ENCODE data around the gene DMWD. TPM values are rescaled to one million over a fixed set of nuclear protein-coding genes. Genes with fewer than 3 reads are reported as not detected.

DMWD gene
- polyA plus RNA-seq, 2 donors, result 12.4 to 34.6 TPM

- peaks cover 20 to 60% of the 10 kb centered on the region in 2 donors for H3K36me3 ChIP-seq (ENCODE audit: control insufficient read depth in 2 of 2, insufficient read depth in 2 of 2, low read length in 1 of 2)
- no peaks in the 10 kb centered on the region for H3K27me3 ChIP-seq (ENCODE audit: control insufficient read depth in 1 of 2, insufficient read depth in 2 of 2, low read length in 2 of 2)
- peak overlapping the region in 1 of 2 donors; percentile 13 for H3K27ac ChIP-seq (ENCODE audit: low read depth in 2 of 2, low read length in 1 of 2)
- H3K9me3 ChIP-seq (ENCODE audit: control insufficient read depth in 2 of 2, insufficient read depth in 1 of 2, low read depth in 1 of 2, low read length in 1 of 2), result peaks cover 0 to 3% of the 10 kb centered on the region in 2 donors
- 86% methylated on average over 26 of the region's 26 CpGs for WGBS, 2 donors
- H3K4me1 ChIP-seq (ENCODE audit: control insufficient read depth in 2 of 2, insufficient read depth in 2 of 2, low read length in 1 of 2), result no peaks in the 10 kb centered on the region
- H3K4me3 ChIP-seq (ENCODE audit: low read depth in 1 of 2, low read length in 2 of 2), result no peak overlapping the region
Observed at GRCh38 chr19:45824531-45825262, 32.1 kb upstream of the DMWD start.

- H3K27me3 ChIP-seq (ENCODE audit: control insufficient read depth in 1 of 2, insufficient read depth in 2 of 2, low read length in 2 of 2), result no peaks in the 10 kb centered on the region
- WGBS, 2 donors, result 42 to 47% methylated on average over 12 of the region's 12 CpGs
- H3K36me3 ChIP-seq (ENCODE audit: control insufficient read depth in 2 of 2, insufficient read depth in 2 of 2, low read length in 1 of 2), result peaks cover 15 to 57% of the 10 kb centered on the region in 2 donors
- H3K27ac ChIP-seq (ENCODE audit: low read depth in 2 of 2, low read length in 1 of 2), result peak overlapping the region in 1 of 2 donors; percentile 13
- no peaks in the 10 kb centered on the region for H3K4me1 ChIP-seq (ENCODE audit: control insufficient read depth in 2 of 2, insufficient read depth in 2 of 2, low read length in 1 of 2)
- H3K4me3 ChIP-seq (ENCODE audit: low read depth in 1 of 2, low read length in 2 of 2), result no peak overlapping the region
- peaks cover 0 to 3% of the 10 kb centered on the region in 2 donors for H3K9me3 ChIP-seq (ENCODE audit: control insufficient read depth in 2 of 2, insufficient read depth in 1 of 2, low read depth in 1 of 2, low read length in 1 of 2)
Observed at GRCh38 chr19:45824041-45824471, 31.4 kb upstream of the DMWD start.

- peaks cover 7 to 50% of the 10 kb centered on the region in 2 donors for H3K36me3 ChIP-seq (ENCODE audit: control insufficient read depth in 2 of 2, insufficient read depth in 2 of 2, low read length in 1 of 2)
- 91 to 92% methylated on average over 12 of the region's 12 CpGs for WGBS, 2 donors
- no peaks in the 10 kb centered on the region for H3K27me3 ChIP-seq (ENCODE audit: control insufficient read depth in 1 of 2, insufficient read depth in 2 of 2, low read length in 2 of 2)
Observed at GRCh38 chr19:45823182-45823581, 30.5 kb upstream of the DMWD start.

GRCh38 chr19:45822716-45823115 is 30.1 kb upstream of the DMWD start:
- Histone ChIP-seq H3K27ac (ENCODE audit: low read depth in 2 of 2, low read length in 1 of 2) (no peak overlapping the region), H3K36me3 (ENCODE audit: control insufficient read depth in 2 of 2, insufficient read depth in 2 of 2, low read length in 1 of 2) (peaks cover 5 to 50% of the 10 kb centered on the region in 2 donors), H3K4me3 (ENCODE audit: low read depth in 1 of 2, low read length in 2 of 2) (no peak overlapping the region), H3K27me3 (ENCODE audit: control insufficient read depth in 1 of 2, insufficient read depth in 2 of 2, low read length in 2 of 2) (no peaks in the 10 kb centered on the region), H3K9me3 (ENCODE audit: control insufficient read depth in 2 of 2, insufficient read depth in 1 of 2, low read depth in 1 of 2, low read length in 1 of 2) (no peaks in the 10 kb centered on the region), H3K4me1 (ENCODE audit: control insufficient read depth in 2 of 2, insufficient read depth in 2 of 2, low read length in 1 of 2) (no peaks in the 10 kb centered on the region)
- WGBS, 2 donors, result 86 to 87% methylated on average over 5 of the region's 5 CpGs

More at GRCh38 chr19:45823182-45823581, 30.5 kb upstream of the DMWD start:
- Histone ChIP-seq H3K4me3 (ENCODE audit: low read depth in 1 of 2, low read length in 2 of 2) (no peak overlapping the region), H3K4me1 (ENCODE audit: control insufficient read depth in 2 of 2, insufficient read depth in 2 of 2, low read length in 1 of 2) (no peaks in the 10 kb centered on the region), H3K9me3 (ENCODE audit: control insufficient read depth in 2 of 2, insufficient read depth in 1 of 2, low read depth in 1 of 2, low read length in 1 of 2) (no peaks in the 10 kb centered on the region), H3K27ac (ENCODE audit: low read depth in 2 of 2, low read length in 1 of 2) (no peak overlapping the region)

GRCh38 chr19:45821570-45821969 is 28.9 kb upstream of the DMWD start:
- Histone ChIP-seq H3K4me3 (ENCODE audit: low read depth in 1 of 2, low read length in 2 of 2) (no peak overlapping the region), H3K27me3 (ENCODE audit: control insufficient read depth in 1 of 2, insufficient read depth in 2 of 2, low read length in 2 of 2) (no peaks in the 10 kb centered on the region), H3K9me3 (ENCODE audit: control insufficient read depth in 2 of 2, insufficient read depth in 1 of 2, low read depth in 1 of 2, low read length in 1 of 2) (no peaks in the 10 kb centered on the region), H3K4me1 (ENCODE audit: control insufficient read depth in 2 of 2, insufficient read depth in 2 of 2, low read length in 1 of 2) (no peaks in the 10 kb centered on the region), H3K36me3 (ENCODE audit: control insufficient read depth in 2 of 2, insufficient read depth in 2 of 2, low read length in 1 of 2) (peaks cover 5 to 39% of the 10 kb centered on the region in 2 donors), H3K27ac (ENCODE audit: low read depth in 2 of 2, low read length in 1 of 2) (no peak overlapping the region)
- 78 to 81% methylated on average over 10 of the region's 10 CpGs for WGBS, 2 donors

- no peak overlapping the region for H3K4me3 ChIP-seq (ENCODE audit: low read depth in 1 of 2, low read length in 2 of 2)
- no peaks in the 10 kb centered on the region for H3K27me3 ChIP-seq (ENCODE audit: control insufficient read depth in 1 of 2, insufficient read depth in 2 of 2, low read length in 2 of 2)
- H3K9me3 ChIP-seq (ENCODE audit: control insufficient read depth in 2 of 2, insufficient read depth in 1 of 2, low read depth in 1 of 2, low read length in 1 of 2), result no peaks in the 10 kb centered on the region
- peaks cover 5 to 34% of the 10 kb centered on the region in 2 donors for H3K36me3 ChIP-seq (ENCODE audit: control insufficient read depth in 2 of 2, insufficient read depth in 2 of 2, low read length in 1 of 2)
- no peaks in the 10 kb centered on the region for H3K4me1 ChIP-seq (ENCODE audit: control insufficient read depth in 2 of 2, insufficient read depth in 2 of 2, low read length in 1 of 2)
- 66 to 73% methylated on average over 8 of the region's 8 CpGs for WGBS, 2 donors
- no peak overlapping the region for H3K27ac ChIP-seq (ENCODE audit: low read depth in 2 of 2, low read length in 1 of 2)
Observed at GRCh38 chr19:45821103-45821521, 28.5 kb upstream of the DMWD start.

- H3K9me3 ChIP-seq (ENCODE audit: control insufficient read depth in 2 of 2, insufficient read depth in 1 of 2, low read depth in 1 of 2, low read length in 1 of 2), result no peaks in the 10 kb centered on the region
- H3K36me3 ChIP-seq (ENCODE audit: control insufficient read depth in 2 of 2, insufficient read depth in 2 of 2, low read length in 1 of 2), result peaks cover 5 to 31% of the 10 kb centered on the region in 2 donors
- 66 to 71% methylated on average over 19 to 20 of the region's 20 CpGs for WGBS, 2 donors
- no peaks in the 10 kb centered on the region for H3K27me3 ChIP-seq (ENCODE audit: control insufficient read depth in 1 of 2, insufficient read depth in 2 of 2, low read length in 2 of 2)
- H3K27ac ChIP-seq (ENCODE audit: low read depth in 2 of 2, low read length in 1 of 2), result no peak overlapping the region
- no peak overlapping the region for H3K4me3 ChIP-seq (ENCODE audit: low read depth in 1 of 2, low read length in 2 of 2)
- no peaks in the 10 kb centered on the region for H3K4me1 ChIP-seq (ENCODE audit: control insufficient read depth in 2 of 2, insufficient read depth in 2 of 2, low read length in 1 of 2)
Observed at GRCh38 chr19:45820413-45821102, 27.9 kb upstream of the DMWD start.

- H3K36me3 ChIP-seq (ENCODE audit: control insufficient read depth in 2 of 2, insufficient read depth in 2 of 2, low read length in 1 of 2), result peaks cover 5 to 23% of the 10 kb centered on the region in 2 donors
- WGBS, 2 donors, result 81 to 84% methylated on average over 6 of the region's 6 CpGs
- no peak overlapping the region for H3K4me3 ChIP-seq (ENCODE audit: low read depth in 1 of 2, low read length in 2 of 2)
- H3K27ac ChIP-seq (ENCODE audit: low read depth in 2 of 2, low read length in 1 of 2), result no peak overlapping the region
- H3K9me3 ChIP-seq (ENCODE audit: control insufficient read depth in 2 of 2, insufficient read depth in 1 of 2, low read depth in 1 of 2, low read length in 1 of 2), result no peaks in the 10 kb centered on the region
- no peaks in the 10 kb centered on the region for H3K4me1 ChIP-seq (ENCODE audit: control insufficient read depth in 2 of 2, insufficient read depth in 2 of 2, low read length in 1 of 2)
- no peaks in the 10 kb centered on the region for H3K27me3 ChIP-seq (ENCODE audit: control insufficient read depth in 1 of 2, insufficient read depth in 2 of 2, low read length in 2 of 2)
Observed at GRCh38 chr19:45819769-45820168, 27.1 kb upstream of the DMWD start.

- no peak overlapping the region for H3K27ac ChIP-seq (ENCODE audit: low read depth in 2 of 2, low read length in 1 of 2)
- peaks cover 5 to 13% of the 10 kb centered on the region in 2 donors for H3K36me3 ChIP-seq (ENCODE audit: control insufficient read depth in 2 of 2, insufficient read depth in 2 of 2, low read length in 1 of 2)
- H3K27me3 ChIP-seq (ENCODE audit: control insufficient read depth in 1 of 2, insufficient read depth in 2 of 2, low read length in 2 of 2), result no peaks in the 10 kb centered on the region
- H3K9me3 ChIP-seq (ENCODE audit: control insufficient read depth in 2 of 2, insufficient read depth in 1 of 2, low read depth in 1 of 2, low read length in 1 of 2), result no peaks in the 10 kb centered on the region
- peaks cover 0 to 3% of the 10 kb centered on the region in 2 donors for H3K4me1 ChIP-seq (ENCODE audit: control insufficient read depth in 2 of 2, insufficient read depth in 2 of 2, low read length in 1 of 2)
- no peak overlapping the region for H3K4me3 ChIP-seq (ENCODE audit: low read depth in 1 of 2, low read length in 2 of 2)
- 65 to 80% methylated on average over 19 of the region's 19 CpGs for WGBS, 2 donors
Observed at GRCh38 chr19:45817725-45818301, 25.2 kb upstream of the DMWD start.

Data from esophagus (tissue), 2 donors.